ENCODE results near the gene USP48.

USP48 gene

DNA sequence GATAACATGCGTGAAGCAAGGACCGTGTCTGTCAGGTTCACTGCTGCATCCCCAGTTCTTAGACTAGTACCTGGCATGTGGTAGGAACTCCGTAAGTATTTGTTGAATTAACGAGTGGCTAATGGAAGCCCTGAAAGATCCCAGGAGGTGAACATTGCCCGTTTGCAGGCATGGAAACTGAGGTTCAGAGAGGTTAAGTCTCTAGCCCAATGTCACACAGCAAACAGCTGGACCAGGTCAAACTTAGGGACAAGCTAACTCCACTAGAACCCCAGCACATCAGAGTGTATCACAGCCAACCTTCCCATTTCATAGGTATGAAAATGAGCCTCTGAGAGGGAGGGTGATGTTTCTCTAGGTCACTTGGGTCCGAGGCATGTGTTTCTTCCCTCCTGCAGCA lies 141.4 kb downstream of the USP48 start:
- no peak overlapping the region for H3K27ac ChIP-seq
- TF ChIP-seq, protein P1, sequence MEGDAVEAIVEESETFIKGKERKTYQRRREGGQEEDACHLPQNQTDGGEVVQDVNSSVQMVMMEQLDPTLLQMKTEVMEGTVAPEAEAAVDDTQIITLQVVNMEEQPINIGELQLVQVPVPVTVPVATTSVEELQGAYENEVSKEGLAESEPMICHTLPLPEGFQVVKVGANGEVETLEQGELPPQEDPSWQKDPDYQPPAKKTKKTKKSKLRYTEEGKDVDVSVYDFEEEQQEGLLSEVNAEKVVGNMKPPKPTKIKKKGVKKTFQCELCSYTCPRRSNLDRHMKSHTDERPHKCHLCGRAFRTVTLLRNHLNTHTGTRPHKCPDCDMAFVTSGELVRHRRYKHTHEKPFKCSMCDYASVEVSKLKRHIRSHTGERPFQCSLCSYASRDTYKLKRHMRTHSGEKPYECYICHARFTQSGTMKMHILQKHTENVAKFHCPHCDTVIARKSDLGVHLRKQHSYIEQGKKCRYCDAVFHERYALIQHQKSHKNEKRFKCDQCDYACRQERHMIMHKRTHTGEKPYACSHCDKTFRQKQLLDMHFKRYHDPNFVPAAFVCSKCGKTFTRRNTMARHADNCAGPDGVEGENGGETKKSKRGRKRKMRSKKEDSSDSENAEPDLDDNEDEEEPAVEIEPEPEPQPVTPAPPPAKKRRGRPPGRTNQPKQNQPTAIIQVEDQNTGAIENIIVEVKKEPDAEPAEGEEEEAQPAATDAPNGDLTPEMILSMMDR (IDR thresholded peaks at IDR 0.05) = no peak
- no peak for DNase-seq (ENCODE audit: low spot score)
- H3K4me3 ChIP-seq = no peak overlapping the region

DNA sequence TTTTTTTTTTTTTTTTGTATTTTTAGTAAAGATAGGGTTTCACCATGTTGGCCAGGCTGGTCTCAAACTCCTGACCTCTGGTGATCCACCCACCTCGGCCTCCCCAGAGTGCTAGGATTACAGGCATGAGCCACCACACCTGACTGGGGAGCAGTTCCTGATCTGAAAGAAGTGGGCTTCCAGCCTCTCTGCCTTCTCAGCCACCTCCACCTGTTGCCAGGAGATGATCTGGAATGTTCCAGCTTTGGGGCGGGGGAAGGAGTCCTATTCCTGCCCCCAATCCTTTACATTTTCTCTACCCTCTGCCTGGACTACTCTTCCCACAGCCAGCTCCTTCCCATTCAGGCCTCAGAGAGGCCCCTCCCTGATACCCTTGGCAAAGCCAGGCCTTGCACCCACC lies 141.9 kb downstream of the USP48 start:
- no peak for DNase-seq (ENCODE audit: low spot score)
- TF ChIP-seq, protein P1 (IDR thresholded peaks at IDR 0.05) = no peak
- Histone ChIP-seq H3K4me3 (no peak overlapping the region), H3K27ac (no peak overlapping the region)

- TF ChIP-seq, protein P1 (IDR thresholded peaks at IDR 0.05) = no peak
- DNase-seq (ENCODE audit: low spot score) = no peak
- Histone ChIP-seq H3K27ac (no peak overlapping the region), H3K4me3 (no peak overlapping the region)
These were observed 142.3 kb downstream of the USP48 start for GRCh38 chr1:21640653-21641052.

DNA sequence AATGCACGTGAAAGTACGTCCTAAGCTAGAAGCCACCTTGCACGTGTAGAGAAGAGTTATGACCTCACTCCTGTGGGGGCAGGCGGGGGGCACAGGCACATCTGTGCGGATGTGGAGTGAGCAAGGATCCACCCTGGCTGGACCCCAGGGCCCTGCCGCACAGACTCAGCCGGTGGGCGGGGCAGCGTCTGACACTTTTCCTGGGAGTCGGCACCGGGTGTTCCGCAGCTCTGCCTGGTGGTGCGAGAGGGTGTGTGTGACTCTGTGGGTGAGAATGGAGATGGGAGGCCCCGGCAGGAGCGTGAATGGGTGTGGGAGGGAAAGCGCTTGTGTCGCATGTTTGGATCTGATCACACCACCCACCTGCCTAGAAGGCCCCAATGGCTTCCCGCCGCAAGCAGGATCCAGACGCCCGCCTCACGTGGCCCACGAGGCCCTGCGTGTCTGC lies 143.3 kb downstream of the USP48 start:
- H3K27ac ChIP-seq = no peak overlapping the region
- no peak overlapping the region for H3K4me3 ChIP-seq
- TF ChIP-seq, protein P1 (IDR thresholded peaks at IDR 0.05) = no peak
- DNase-seq (ENCODE audit: low spot score) = no peak

GRCh38 chr1:21638531-21639341 lies 144.2 kb downstream of the USP48 start:
- H3K4me3 ChIP-seq = no peak overlapping the region
- H3K27ac ChIP-seq = no peak overlapping the region
- no peak for DNase-seq (ENCODE audit: low spot score)
- TF ChIP-seq, protein P1 (IDR thresholded peaks at IDR 0.05) = no peak

DNA sequence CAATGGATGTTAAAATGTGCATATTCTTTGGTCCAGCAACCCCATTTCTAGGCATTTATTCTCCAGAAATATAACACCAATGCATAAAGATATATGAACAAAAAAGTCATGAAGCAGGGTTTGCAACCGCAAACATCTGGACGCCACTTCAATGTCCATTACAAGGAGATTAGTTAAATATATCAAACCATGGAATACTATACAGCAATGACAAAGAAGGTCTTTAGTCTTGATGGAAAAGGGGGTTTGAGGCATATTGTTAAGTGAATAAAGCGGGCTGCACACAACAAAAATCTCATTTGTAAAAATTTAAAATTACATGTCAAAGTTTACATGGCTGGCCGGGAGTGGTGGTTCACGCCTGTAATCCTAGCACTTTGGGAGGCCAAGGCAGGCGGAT lies 145.4 kb downstream of the USP48 start:
- TF ChIP-seq, protein P1 (IDR thresholded peaks at IDR 0.05) = no peak
- no peak for DNase-seq (ENCODE audit: low spot score)
- H3K27ac ChIP-seq = no peak overlapping the region
- no peak overlapping the region for H3K4me3 ChIP-seq

GRCh38 chr1:21636029-21636428 lies 146.9 kb downstream of the USP48 start:
- TF ChIP-seq, protein P1 (IDR thresholded peaks at IDR 0.05) = no peak
- no peak overlapping the region for H3K4me3 ChIP-seq
- H3K27ac ChIP-seq = no peak overlapping the region
- DNase-seq (ENCODE audit: low spot score) = no peak
